GM21529 (cell line): ENCODE data around the gene OR2G3.
A peak's percentile ranks its signal among the peaks of the same experiment; 100 is the strongest.

Source experiments
- ATAC-seq: cut with Tn5 transposase; IDR thresholded peaks from one replicate; pipeline ENCODE4 v1.9.1; 2021; ENCODE audit not compliant: unreplicated experiment

OR2G3 gene

GRCh38 chr1:247605286-247605685 lies at the start of gene OR2G3:
Gene OR2G3, plus strand, starts transcription at chr1:247605586. Its CDS starts 0 bp downstream, at chr1:247605586.
- ATAC-seq: no peak

DNA sequence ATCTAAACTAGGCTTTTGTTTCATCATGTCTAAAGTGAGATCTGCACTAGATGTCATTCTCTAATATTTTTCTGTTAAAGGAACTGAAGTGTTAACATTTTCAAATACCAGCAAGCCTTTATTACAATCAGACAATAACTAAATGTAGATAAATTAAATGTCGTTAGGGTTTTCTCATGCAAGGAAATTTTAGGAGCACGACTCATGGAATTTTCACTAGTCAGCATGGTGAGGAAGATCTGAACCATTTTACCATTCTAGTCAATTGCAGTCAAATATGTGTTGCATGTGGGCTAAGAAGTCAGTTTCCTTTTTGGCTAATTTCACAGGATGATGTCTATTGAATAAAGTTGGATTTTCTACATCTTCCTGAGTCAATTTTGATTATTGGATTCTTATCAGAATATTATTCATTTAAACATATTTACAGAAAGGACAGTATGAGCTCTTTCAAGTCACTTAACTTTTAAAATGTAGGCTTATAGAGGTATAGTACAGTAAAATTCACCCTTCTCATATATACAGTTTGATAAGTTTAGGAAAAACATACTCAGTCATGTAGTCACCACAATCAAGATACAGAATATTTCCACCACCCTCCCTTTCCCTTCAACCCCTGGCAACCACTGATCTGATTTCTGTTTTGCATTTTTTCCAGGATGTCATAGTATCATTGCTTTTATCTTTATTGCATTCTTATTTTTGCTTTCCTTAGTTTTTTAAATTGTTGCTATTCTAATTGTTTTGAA lies 47.3 kb upstream of the OR2G3 start:
- no peak for ATAC-seq

GRCh38 chr1:247561711-247562110 lies 43.7 kb upstream of the OR2G3 start:
- ATAC-seq: no peak

GRCh38 chr1:247562198-247562597 lies 43.2 kb upstream of the OR2G3 start:
- no peak for ATAC-seq

DNA sequence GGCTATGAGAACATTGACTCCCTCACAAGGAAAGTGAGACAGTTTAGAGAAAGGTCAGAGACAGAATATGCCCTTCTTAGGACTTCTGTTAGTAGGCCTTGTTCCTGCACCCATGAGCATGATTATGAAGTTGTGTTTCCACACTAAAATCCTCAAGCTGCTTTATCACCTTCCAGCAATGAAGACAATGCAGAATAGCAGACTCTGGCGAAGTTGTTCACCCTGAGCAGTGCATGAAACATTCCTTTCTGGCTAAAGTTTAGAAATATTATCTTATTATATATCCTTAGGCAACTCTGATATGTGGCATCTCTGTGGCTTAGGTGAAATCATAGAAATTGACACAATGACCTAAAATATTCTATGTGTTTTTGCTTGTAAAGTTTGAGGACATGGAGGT lies 31.1 kb upstream of the OR2G3 start:
- ATAC-seq: no peak

DNA sequence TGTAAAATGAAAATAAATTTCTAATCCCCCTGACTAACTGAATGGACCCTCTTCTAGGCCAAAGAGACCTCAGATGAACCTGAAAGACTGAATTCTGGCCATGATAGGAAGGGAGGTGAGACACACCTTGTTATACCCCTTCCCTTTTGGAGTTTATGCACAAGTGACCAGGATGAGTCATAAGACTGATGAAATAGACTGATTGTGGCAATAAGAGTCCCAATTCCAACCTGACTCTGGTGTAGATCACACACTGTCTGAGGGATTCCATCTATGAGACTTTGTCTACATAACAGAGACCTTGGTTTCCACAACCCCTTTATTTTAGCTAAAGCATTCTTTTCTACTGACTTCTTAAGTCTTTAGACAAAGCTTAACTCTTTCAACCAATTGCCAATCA lies 30.7 kb upstream of the OR2G3 start:
- no peak for ATAC-seq

GRCh38 chr1:247576514-247576913 lies 28.9 kb upstream of the OR2G3 start:
- peak; percentile 70 for ATAC-seq

DNA sequence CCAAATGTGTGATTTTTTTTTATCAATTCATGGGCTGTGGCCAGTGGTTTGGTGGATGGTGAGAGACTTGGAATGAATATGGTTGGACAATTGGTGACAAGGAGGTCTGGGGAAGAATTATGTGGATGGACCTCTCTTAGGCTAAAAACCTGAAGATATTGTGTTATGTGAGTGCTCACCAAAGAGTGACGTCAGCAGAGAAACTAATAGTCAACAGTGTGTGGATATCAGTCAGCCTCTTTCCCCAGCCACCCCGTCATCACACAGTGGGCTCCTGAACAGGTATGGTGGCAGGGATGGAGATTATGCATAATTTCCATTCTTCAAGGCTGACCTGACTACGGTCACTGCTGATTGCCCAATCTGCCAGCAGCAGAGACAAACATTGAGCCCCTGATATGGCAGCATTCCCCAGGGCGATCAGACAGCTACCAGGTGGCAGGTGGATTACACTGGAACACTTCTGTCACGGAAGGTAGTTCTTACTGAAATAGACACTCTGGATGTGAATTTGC lies 26.4 kb upstream of the OR2G3 start:
- ATAC-seq: no peak

DNA sequence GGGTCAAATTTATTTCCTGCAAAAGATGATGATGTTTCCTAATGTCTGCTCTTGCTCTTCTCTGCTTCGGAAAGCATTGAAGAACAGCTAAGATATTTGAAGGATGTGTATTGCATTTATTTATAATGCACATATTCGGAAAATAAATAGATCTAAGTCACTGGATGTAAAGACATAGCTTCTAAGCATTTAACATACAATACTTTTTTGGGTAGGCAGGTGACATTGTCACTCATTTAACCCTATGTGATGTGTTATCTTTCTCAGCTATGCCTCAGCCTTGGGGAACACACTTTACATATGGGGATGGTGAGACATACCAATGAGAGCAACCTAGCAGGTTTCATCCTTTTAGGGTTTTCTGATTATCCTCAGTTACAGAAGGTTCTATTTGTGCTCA lies 17.3 kb upstream of the OR2G3 start, which contains the start of gene OR2G2:
TSS of gene OR2G2 (plus strand) at position 301 of the 400 bp plus-strand sequence. CDS start at position 301, 0 bp downstream.
- no peak for ATAC-seq

GRCh38 chr1:247613405-247613804 lies 8.0 kb downstream of the OR2G3 start:
- ATAC-seq: no peak

DNA sequence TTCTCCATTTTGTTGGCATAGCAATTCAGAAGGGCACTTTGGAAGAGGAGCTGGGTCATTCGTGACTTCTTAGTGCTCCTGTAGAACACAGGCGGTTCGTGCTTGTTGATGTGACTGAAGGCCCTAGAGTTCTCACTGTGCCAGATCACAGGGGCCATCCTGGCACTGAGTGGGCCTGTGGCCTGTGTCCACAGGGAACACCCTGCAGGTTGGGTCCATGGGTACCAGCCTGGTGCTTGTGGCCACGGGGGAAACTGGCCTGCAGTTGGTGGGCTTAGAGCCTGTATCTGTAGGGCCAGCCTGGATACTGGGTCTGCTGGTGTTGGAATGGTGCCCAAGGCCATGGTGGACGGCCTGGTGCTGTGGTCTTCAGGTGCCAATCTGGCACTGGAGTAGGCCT lies 9.2 kb downstream of the OR2G3 start:
- no peak for ATAC-seq

DNA sequence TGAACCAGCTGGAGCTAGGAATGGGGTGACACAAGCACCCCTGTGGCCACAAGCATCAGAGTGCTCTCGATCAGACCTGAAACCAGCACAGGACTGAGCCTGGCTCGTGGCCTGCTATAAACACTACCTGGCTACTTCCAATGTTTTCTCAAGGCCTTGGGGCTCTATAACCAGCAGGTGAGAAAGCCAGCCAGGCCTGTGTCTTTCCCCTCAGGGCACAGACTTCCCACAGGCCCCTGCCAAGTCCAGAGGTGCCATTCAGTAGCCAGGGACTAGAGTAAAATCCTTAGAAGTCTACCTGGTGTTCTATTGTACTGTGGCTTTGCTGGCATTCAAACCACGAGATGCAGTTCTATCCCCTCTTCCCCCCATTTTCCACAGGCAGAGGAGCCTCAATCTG lies 22.6 kb downstream of the OR2G3 start:
- no peak for ATAC-seq

DNA sequence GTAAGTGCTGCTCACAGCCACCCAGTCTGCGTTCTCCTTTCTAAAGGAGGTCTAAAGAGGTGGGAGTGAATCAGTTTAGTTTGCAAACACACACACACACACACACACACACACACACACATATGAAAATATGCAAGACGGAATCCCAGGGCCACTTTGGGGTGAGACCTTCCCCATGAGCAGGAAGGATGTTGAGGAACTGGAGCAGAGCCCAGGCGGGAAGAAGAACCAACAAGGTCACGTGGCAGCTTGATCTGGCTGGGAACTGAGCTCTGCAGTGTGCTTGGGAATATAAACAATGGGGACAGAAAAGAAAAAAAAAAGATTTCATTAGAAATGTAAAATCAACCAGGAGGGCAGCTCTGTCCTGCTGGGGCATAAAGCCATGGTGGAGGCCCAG lies 32.6 kb downstream of the OR2G3 start:
- ATAC-seq: no peak

GRCh38 chr1:247638781-247639180 lies 33.4 kb downstream of the OR2G3 start:
- no peak for ATAC-seq

- no peak for ATAC-seq
Measured at GRCh38 chr1:247639381-247639981, 34.1 kb downstream of the OR2G3 start.

GRCh38 chr1:247642742-247643141 lies 37.4 kb downstream of the OR2G3 start:
- ATAC-seq: no peak

DNA sequence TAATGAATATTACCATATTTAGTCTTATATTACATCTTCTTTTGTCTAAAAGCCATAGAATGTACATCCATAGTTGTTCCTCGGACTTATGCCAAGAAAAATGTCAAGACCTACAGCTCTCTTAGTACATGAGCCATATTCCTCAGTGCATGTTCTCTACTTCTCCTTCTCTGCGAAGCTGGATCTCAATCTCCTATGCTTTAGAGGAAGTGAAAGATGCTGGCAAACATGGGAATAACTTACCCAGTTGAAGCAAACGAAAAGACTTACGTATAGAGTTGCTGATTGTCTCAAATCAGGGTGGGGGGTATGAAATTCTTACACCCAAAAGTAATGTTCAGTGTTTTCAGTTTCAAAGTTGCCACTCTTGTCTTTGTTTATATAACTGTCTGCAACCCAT lies 41.5 kb downstream of the OR2G3 start:
- ATAC-seq: no peak

DNA sequence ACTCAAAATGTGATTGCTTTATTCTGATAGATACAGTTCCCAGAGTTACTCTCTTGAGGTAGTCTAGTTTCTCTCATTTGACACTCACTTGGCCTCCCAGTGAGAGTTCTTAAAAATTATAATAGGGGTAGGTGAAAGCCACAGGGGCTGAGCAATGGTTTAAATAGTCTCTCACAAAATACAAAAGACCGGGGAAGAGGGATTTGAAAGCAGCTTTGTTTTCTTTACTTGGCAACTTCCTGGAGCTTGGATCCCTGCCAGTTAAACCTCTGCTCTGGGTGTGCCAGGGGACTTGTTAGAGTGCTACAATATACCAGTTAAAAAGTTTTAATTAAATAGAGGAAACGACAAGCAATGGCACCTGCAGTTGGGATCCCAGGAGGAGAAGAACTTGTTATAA lies 42.5 kb downstream of the OR2G3 start:
- ATAC-seq: no peak

GRCh38 chr1:247653040-247653439 lies 47.7 kb downstream of the OR2G3 start:
- ATAC-seq: no peak
